HG02943 (cell line): ENCODE measurements around the gene UQCR11.
A peak's percentile ranks its signal among the peaks of the same experiment; 100 is the strongest.
"Not testable (repeated sequence)": the region's sequence is repeated elsewhere in the genome, so short reads cannot be mapped to it uniquely, and the experiment has no call there.

ENCODE experiments used
- ATAC-seq: cut with Tn5 transposase; IDR thresholded peaks from one replicate; pipeline ENCODE4 v1.9.1; 2021; ENCODE audit warnings: mild to moderate bottlenecking, low read depth, moderate library complexity; ENCODE audit not compliant: unreplicated experiment

UQCR11 gene

DNA sequence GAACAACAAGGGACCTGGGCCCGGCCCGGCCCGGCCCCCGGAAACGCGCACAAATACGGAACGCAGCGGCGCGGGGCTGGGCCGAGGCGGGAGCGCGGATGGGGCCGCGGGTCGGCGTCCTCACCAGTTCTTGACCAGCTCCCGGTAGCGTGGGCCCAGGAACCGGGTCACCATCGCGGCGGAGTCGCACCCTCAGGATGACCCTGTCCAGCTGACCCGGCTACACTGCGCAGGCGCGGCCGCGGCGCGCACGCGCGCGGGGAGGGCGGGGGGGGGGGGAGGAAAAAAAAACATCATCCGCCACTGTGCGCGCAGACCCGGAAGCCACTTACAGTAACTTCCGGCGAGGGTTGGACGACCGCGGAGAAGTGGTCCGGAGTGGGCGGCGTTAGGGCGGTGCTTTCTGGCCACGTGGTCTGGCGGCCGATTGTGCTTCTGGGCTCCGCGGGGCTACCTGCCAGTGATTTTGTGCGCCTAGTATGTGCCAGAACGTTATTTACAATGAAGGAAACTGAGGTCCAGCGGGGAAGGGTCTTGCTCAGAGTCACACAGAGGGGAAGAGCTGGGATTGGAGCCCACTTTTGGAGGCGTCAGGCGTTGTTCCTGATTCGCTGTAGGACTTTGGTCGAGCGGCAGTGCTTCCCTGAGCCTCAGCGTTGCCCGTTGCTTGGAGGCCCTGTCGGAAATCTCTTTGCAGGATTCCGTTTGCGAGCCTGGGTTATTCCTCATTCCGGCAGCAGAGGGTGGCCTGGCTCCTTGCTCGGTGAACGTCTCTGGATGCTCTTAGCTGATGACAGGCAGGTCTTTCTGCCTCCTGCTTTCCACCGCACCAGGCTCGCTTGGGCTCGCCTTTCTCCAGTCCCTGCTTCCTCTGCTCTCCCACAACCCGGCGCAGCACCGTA is at the start of gene UQCR11:
Gene UQCR11 (minus strand): TSS at position 227 of the 902 bp plus-strand sequence. CDS start 53 bp downstream, at position 174.
- peak; percentile 80 for ATAC-seq

DNA sequence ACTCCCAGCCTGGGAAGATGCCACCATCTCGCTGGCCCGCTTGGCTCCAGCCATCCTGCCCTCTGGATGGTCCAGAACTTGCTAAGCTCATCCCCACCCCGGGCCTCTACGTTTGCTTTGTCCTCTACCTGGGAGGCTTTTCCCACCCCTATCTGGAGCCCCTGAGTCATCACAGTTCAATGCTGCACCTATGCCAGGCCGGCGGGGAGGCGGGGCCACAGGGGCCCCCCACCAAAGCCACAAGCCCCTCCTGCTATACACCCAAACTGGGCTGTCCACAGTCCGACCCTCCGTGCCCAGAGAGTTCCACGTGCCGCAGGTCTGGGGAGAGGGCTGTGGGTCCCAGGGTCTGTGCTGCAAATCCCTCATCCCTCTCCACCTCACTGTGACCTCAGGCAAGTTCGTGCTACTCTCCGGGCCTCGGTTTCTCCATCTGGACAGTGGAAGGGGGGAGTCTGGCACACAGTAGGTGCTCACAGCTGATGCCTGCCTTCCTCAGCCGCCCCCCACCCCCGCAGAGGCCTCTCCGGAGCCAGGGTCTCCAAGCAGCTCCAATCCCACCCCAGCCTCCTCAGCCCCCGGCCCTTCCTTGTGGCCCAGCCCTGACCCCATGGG is 49.0 kb upstream of the UQCR11 start:
- no peak for ATAC-seq

DNA sequence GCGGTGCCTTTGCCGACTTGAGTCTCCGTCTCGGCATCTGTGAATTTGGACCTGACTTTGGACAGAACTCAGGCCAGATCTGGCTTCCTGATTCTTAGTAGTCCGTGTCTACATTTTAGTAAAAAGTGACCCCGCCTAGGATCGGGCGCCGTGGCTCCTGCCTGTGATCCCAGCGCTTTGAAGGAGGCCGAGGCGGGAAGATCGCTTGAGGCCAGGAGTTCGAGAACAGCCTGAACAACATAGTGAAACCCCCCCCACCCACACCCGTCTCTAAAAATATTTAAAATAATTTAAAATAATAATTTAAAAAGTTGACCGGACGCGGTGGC is 48.0 kb upstream of the UQCR11 start:
- no peak for ATAC-seq

DNA sequence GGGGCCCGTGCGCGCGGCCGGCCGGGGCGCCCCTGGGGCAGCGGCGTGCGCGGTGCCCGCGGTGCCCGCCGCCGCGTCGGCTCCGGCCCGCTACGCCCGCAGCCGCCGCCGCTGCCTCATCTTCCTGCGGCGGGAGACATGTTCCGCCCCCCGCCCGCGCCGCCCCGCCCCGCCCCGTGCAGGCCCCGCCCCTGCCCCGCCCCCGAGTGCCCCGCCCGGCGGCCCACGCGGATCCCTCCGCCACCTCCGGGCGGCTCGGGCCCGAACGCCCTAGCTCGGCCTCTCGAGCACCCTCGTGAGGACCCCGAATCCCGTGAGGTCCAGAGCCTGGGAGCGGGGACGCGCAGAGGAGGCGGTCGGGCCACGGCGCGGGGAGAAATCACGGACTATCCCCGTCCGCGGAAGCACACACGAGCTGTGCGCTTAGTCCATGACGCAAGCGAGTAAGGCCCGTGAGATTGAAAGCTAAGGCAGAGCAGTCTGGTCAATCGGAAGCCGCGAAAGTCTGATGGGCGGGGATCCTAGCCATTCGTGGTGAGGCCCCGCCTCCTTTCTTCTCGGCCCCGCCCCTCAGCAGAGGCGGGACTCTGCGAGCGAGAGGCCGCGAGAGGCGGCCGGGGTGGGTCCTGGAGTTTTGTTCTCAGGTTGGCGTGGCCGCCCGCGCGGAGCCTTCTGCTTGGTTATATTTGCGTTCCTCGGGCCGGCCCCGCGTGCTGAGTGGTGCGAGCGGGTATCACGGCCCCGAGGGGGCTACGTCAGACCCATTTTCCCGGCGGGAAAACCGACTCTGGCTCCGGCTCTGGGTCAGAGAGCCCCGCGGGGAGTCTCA is 47.4 kb upstream of the UQCR11 start, which contains the start of gene TCF3:
Gene TCF3 (minus strand): TSS at position 145 of the 829 bp plus-strand sequence. CDS start 2,367 bp downstream, outside the sequence.
- peak; percentile 51 for ATAC-seq

DNA sequence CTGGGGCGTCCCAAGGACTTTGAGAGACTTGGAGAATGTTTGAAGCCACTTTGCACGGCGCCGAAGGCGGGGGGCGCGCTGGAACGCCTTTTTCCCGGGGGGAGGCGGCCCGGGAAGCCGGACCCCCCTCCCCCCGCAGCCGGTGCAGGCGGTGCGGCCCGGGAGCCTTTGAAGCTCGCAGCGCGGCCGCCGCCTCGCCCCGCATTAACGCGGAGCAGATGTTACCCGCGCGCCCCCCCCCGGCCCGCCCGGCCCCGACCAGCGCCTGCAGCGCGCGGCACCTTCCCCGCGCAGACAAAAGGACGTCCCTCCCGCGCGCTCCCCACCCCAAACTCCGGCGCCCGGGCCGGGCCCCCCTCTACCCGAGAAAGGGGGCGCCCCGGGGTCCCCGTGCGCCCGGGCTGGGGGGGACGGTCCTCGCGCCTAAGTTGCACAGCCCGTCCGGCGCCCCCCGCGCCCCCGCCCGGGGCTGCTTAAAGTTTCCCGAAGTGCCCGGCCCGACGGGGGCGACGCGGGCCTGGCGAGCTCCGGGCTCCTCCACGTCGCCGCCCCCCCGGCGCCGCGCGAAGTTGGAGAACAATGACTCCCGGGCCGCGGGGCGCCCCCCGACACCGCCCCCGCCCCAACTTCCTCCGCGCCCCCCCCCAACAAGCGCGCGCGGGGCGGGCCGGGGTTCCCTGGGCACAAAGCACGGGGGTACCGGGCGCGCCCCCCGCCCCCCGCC is 46.5 kb upstream of the UQCR11 start:
- no peak for ATAC-seq

DNA sequence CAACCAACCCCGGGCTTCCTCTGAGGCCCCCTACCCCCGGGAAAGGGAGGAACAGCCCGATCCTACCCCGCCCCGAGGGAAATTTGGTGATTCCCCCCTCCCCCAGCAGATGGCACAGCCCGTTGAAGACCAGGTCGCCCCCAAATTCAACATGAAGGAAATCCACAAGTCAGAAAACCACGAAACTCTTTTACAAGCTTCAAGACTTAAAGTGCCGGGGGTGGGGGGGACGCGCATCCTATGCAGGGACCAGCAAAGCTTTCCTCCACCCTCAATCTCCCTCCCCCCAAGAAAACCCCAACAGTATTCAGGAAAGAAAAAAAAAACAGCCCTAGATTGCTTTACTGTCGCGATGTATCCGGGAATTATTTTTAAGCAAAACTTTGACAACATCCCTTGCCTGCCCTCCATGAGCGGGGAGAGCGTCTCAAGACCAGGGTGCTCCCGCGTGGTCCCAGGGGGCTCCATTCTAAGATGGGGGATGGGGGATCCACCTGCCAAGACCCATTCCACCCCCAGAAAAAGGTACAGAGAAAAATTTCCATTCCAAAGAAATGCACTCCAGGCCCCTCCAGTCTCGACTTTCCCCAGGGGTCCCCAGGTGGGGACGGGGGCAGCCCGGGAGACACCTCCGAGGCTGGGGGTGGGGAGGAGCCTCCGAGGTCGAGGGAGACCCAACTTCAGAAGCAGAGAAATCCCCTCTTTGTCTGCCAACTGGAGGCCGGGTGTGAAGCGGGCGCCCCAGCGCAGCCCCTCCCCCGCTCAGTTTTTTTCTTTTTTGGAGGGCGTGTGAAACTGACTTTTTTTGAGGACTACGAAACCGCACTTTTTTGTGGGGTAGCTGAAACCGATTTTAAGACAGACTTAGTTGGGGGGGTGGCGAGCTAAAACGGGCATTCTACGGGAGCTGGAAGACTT is 45.6 kb upstream of the UQCR11 start:
- no peak for ATAC-seq

DNA sequence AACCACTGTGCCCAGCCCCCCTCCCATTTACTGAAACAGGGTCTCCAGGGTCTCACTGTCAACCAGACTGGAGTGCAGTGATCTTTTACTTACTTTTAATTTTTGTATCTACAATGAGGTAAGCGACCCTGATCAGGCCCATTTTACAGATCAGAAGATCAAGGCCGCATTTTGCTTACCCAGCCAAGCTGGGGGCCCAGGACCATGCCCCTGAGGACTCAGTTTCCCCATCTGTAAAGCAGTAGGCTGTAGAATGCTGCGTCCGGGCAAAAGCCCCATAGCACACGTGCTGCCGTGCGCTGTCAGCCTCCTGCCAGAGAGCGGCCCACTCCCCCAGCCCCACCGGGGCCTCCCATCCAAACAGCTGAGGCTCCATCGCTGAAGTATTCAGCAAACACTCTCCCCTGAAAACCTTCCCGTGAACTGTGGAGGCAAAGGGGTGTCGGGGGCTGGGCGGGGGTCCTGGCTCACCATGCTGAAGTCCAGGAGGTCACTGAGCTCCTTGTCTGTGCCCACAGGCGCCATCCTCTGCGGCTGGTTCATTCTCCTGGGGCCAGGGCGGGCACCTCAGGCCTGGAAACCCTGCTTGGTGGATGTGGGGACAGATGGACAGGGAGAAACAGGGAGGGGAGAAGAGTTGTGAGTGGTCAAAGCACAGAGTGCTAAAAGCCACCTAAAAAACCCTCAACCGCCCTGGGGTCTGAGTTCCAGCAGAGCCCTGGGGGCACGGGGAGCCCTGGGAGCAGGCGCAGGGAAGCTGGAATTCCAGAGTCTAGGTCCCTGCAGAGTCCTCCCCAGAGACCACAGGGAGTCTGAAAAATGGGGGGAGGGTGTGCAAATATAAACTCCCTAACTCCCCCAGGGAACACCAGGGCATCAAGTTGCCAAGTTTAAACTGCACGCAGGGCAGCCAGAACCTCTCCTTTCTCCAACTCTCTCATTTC is 44.7 kb upstream of the UQCR11 start:
- ATAC-seq, result no peak

DNA sequence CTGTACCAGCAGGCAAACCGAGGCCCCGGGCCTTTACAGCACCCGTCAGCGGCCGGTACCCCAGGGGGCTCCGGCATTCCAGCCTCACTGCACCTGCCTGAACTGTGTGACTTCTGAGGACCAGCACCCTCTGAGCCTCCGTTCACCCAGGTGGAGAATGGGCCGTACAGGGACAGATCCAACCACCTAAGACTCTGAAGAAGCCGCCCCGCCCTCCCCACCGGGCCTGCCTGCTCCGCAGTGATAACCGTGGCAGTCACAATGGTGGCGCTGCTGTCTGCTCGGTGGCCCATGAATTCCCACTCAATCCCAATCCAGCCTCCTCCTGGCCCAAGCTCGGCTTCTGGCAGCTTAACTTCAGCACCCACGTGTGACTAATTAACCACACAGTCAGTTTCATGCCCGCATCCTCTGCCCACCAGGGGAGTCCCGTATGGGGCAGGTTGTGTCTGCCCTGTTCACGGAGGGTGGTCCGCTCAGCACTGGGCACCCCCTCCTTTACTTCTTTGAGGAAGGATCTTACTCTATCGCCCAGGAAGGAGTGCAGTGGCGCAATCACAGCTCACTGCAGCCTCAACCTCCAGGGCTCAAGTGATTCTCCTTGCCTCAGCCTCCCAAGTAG is 43.8 kb upstream of the UQCR11 start:
- ATAC-seq, result no peak

DNA sequence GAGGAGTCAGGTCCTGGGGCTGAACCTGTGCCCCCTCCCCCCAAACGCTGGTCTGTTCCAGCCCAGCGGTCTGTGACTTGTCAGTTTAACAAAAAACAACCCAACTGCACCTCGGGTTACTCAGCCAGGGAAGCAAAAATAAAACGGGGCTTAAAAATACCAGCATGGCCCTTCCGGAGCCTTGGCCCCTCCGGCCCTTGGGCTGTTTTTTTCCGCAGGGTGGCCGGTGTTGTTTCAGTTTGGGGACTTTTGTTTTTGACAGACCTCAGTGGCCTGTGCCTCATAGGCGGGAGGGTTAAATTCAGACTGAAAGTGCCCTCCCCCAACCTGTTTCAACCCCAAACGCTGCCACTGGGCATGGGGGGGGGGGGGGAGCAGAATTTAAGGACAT is 43.2 kb upstream of the UQCR11 start:
- no peak for ATAC-seq

DNA sequence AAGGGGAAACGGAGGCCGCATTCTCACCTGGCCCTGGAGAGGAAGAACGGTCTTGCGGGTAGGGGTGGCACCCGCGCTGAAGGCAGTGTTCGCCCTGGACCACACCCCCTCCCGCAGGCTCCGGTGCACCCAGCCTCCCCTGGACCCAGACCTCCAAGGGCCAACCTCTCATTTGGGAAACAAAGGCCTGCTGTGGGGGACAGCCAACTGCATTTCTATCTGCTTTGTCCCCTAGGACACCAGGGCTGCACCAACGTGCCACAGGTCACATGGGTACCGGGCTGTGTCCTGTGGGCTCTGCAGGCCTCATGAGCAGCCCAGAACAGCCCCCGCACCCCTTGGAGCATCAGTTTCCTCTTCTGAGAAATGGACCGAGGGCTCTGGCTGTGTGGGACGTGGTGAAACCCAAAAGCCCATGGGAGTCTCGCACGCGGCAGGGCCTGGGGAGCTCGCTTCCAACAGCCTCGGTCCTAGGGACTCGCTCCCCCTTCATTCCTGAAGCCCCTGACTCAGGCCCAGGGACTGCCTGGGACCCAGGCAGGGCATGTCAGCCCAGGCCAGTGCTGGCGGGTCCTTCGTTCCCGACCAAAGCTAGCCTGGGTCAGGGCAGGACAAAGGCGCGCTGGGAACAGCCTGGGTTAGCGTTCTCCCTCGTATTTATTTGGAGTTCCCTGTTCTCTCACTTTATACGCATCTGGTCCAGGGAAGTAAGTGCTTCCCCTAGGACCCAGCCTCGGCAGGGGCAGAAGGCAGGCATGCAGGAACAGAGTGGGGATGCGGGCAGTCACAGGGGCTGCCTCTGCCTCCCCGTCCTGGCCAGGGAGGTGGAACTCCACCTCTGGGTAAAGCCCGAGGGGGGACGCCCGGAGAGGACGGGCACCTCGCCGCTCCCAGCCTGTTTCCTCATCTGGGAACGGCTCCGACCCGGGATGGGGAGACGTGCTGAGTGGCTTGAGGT is 42.5 kb upstream of the UQCR11 start:
- no peak for ATAC-seq

DNA sequence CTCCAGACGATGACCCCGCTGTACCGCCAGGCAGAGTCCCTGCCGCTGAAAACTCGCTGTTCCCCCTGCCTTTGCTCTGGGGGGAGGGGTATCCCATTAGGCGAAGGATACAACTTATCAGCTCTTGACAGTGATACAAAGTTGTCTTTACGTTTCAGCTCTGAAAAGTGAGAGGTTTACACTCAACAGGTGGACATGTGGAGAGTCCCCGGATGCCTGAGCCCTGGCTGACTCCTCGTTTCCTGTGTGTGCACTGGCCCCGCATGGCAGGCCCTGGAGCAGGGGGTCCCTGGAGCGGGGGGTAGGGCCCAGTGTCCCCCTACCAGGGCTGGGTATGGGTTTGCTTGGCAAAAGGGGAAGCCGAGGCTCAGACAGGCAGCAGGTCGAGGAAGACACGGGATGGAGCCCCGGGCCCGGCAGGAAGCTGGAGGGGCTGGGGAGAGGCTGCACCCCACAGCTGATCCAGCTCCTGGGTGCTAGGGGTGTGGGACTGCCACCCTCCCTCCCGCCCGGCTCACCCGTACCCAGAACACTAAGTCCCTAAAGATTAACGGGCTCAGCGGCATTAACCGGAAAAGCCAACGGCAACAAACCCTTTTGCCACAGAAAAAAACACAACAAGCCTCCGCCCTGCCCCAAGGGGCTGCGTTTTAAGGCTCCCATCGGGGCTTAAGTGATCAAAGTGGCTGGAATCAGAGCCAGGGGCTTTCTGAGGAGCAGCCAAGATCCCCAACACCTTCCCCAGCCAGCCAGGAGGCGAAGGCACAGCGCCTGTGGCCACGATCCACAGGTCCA is 41.6 kb upstream of the UQCR11 start:
- no peak for ATAC-seq

DNA sequence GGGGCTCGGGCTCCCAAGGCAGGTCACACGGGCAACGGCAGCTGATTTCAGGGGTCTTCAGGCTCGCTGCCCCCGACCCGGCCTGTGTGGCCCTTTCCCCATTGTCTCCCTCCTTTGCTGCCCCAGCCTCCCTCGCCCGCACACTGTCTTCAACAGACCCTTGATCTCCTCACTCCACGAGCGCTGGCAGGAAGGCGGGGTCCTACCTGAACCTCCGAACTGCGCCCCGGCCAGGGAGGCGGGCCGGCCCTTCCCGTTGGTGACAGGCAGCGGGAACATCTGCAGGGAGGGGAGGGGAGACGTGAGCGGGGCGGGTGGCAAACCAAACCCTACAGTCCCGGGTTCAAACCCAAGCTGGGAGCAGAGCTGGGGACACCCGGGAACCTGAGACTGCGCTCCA is 40.9 kb upstream of the UQCR11 start:
- ATAC-seq, result no peak

DNA sequence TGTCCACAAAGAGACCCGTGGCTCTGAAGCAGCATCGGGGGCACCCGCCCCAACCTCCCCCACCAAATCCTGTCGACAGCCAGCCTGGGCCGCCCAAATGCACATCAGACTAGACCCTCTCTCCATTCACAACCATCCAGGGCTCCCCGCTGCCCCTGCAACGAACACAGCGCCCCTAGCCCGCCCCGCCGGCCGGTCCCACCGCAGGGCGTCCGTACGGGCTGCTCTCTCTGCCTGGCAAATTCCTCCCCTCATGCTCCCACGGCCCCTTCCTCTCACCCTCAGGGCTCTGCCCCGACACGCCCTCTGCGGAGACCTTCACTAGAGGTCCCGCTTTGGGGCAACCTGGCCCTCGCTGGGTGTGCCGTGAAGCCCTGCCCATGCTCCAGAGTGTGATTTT is 40.0 kb upstream of the UQCR11 start:
- no peak for ATAC-seq

DNA sequence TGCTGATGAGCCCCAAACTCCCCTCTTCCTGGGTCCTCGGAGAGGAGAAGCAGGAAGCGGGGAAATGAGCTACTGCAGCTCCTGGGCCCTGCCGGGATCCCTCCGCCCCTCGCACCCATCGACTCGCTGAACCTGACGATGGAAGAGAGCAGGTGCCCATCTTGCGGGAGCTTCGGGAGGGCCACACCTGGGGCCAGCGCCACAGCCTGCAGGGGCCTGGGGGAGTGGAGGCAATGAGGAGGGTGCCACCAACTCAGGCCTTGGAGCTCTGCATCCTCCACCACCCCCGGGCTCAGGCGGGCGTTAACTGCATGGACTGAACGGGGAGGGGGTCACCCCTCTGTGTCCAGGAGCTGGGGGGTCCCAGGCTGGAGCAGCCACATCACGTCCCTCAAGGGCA is 38.8 kb upstream of the UQCR11 start:
- ATAC-seq, result no peak

DNA sequence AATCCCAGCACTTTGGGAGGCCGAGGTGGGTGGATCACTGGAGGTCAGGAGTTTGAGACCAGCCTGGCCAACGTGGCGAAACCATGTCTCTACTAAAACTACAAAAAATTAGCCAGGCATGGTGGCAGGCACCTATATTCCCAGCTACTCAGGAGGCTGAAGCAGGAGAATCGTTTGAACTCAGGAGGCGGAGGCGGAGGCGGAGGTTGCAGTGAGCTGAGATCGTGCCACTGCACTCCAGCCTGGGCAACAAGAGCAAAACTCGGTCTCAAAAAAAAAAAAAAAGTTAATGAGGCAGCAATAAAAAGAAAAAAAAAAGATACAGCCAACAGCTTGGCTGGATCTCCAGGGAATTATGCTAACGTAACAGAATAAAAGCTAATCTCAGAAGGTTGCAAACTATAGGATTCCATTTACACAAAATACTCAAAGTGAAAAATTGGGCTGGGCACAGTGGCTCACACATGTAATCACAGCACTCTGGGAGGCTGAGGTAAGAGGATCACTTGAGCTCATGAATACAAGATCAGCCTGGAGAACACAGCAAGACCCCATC is 35.7 kb upstream of the UQCR11 start:
- ATAC-seq, result not testable (repeated sequence)
